ENCODE measurements around the gene GRIK3. TPM values are rescaled to one million over a fixed set of nuclear protein-coding genes. Genes with fewer than 3 reads are reported as not detected.
A peak's percentile ranks its signal among the peaks of the same experiment; 100 is the strongest.

The GRIK3 gene
- polyA plus RNA-seq, 6 donors from 2014 or later = 0.16 TPM; not detected in 5

DNA sequence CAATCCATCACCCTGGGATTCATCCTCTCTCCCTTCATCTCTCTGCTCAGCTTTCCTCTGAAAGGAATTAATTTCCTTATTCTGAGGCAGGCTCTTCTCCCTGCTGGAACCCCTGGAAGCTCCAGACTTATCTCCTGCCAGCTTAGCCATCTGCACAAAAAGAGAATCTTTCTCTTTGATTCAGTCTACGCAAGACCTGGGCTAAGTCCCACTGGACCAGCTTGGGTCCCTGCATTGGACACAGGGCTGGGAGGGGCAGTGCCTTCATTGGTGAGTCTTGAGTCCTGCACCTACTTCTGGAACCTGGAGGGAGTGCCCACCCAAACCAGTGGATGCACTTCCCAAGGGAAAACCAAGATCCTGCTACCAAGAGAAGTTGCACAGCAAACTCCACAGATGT is 279.9 kb downstream of the GRIK3 start:
- peaks cover 9 to 51% (median 44%) of the 10 kb centered on the region in 3 donors for H3K27me3 Mint-ChIP-seq
- DNase-seq = no peak
- ATAC-seq (ENCODE audit: low read depth in 2 of 2) = no peak

DNA sequence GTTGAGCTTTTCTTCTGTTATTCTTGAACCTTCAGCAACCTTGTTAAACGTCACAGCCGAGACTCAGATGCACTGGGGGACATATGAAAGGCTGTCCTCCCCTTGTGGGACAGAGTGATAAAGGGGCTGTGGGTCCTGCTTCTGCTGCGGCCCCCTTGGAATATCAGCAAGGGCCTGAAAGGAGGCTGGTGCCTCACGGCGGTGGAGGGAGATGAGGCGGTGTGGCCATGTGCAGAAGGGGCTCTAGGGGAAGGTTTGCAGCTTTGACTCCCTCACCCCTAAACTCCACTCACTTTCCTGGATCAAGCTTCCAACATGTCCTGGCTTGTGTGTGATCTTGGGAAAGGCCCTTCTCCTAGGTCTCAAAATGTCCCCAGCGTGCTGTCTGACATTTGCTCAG is 280.9 kb downstream of the GRIK3 start:
- no peak overlapping the region for H3K27ac Mint-ChIP-seq
- ATAC-seq (ENCODE audit: low read depth in 2 of 2) (no peak), DNase-seq (no peak)
- no peak overlapping the region for H3K4me3 Mint-ChIP-seq
- H3K27me3 Mint-ChIP-seq = peaks cover 15 to 58% (median 51%) of the 10 kb centered on the region in 3 donors
- no peaks in the 10 kb centered on the region for H3K36me3 Mint-ChIP-seq
- H3K9me3 Mint-ChIP-seq = no peaks in the 10 kb centered on the region
- H3K4me1 Mint-ChIP-seq = no peaks in the 10 kb centered on the region

More for the DNA sequence above, 279.9 kb downstream of the GRIK3 start:
- H3K36me3 Mint-ChIP-seq = no peaks in the 10 kb centered on the region
- peaks cover 0 to 3% (median 0%) of the 10 kb centered on the region in 7 donors for H3K9me3 Mint-ChIP-seq
- H3K27ac Mint-ChIP-seq = no peak overlapping the region
- no peaks in the 10 kb centered on the region for H3K4me1 Mint-ChIP-seq
- H3K4me3 Mint-ChIP-seq = no peak overlapping the region

DNA sequence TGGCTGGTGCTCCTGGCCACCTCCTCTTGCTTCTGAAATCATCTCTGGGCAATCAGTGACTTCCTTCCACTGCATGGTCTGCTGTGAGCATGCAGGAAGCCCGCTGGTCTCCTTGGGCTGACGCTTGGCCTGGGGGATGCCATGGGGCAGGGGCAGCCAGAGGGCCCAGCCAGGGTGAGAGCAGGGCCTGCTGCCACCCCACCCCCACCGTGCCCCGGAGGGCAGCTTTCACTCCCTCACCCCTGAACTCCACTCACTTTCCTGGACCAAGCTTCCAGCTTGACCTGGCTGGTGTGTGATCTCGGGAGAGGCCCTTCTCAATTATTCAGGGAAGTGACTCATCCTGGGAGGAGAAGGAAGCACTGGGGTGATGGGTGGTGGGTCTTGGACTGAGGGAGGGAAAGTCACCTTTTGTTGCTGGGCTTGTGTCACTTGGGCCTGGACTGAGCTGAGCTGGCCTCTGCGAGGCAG is 281.4 kb downstream of the GRIK3 start:
- Mint-ChIP-seq H3K27me3 (peaks cover 17 to 62% (median 53%) of the 10 kb centered on the region in 3 donors), H3K36me3 (no peaks in the 10 kb centered on the region), H3K4me1 (no peaks in the 10 kb centered on the region), H3K27ac (no peak overlapping the region), H3K9me3 (no peaks in the 10 kb centered on the region), H3K4me3 (no peak overlapping the region)
- no peak for DNase-seq
- no peak for ATAC-seq (ENCODE audit: low read depth in 2 of 2)

DNA sequence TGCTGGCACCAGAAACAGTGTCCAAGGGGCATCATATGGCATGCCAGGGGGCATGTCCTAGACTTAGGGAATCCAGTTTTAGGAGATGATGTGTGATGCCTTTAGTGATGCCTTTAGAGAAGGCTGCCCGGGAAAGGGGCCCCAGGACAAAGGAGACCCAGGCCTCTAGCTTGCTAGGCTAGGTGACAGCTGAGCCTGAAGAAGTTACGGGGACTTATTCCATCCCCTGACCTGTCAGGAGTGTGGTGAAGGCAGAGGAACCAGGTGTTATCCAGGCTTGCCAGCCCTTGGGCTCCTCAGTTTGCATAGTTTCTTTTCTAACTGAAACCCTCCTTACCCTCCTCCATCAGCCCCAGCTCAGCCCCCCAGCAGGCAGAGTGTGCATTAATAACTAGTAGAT is 281.9 kb downstream of the GRIK3 start:
- H3K4me3 Mint-ChIP-seq = no peak overlapping the region
- H3K36me3 Mint-ChIP-seq = no peaks in the 10 kb centered on the region
- no peaks in the 10 kb centered on the region for H3K9me3 Mint-ChIP-seq
- H3K4me1 Mint-ChIP-seq = no peaks in the 10 kb centered on the region
- ATAC-seq (ENCODE audit: low read depth in 2 of 2) = no peak
- peaks cover 22 to 67% (median 53%) of the 10 kb centered on the region in 3 donors for H3K27me3 Mint-ChIP-seq
- no peak for DNase-seq
- H3K27ac Mint-ChIP-seq = no peak overlapping the region

DNA sequence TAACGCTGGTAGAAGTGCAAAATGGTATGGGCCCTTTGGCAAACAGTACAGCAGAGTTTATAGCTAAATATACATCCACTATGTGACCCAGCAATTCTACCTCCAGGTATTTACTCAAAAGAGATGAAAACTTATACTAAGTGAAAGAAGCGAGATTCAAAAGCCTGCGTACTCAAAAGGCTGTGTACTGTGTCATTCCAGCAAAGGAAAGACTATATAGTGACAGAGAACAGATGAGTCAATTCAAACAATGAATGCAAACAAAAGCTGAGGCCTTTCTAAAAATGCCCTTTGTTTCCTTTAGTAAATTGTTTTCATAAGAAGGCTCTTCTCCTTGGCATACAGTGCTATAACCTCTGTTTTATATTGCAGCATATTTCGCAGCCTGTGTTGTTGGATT is 282.8 kb downstream of the GRIK3 start:
- DNase-seq = no peak
- Mint-ChIP-seq H3K9me3 (no peaks in the 10 kb centered on the region), H3K4me3 (peak overlapping the region in 1 of 8 donors; percentile 12), H3K27ac (no peak overlapping the region), H3K27me3 (peaks cover 22 to 63% (median 45%) of the 10 kb centered on the region in 3 donors), H3K36me3 (no peaks in the 10 kb centered on the region), H3K4me1 (no peaks in the 10 kb centered on the region)
- ATAC-seq (ENCODE audit: low read depth in 2 of 2) = no peak

DNA sequence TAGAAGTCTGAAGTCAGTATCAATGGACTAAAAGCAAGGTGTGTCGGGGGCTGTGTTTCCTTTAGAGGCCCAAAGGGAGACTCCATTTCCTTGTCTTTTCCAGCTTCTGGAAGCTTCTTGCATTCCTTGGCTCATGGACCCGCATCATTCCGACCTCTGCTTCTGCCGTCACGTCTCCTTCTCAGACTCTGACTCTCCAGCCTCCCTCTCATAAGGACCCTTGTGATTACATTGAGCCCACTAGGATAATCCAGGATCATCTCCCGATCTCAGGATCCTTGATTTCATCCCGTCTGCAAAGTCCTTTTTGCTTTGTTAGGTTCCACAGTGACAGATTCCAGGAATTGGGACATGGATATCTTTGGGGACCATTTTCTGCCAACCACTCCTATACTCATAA is 285.8 kb downstream of the GRIK3 start:
- H3K36me3 Mint-ChIP-seq = no peaks in the 10 kb centered on the region
- H3K27ac Mint-ChIP-seq = no peak overlapping the region
- DNase-seq (no peak), ATAC-seq (ENCODE audit: low read depth in 2 of 2) (no peak)
- peaks cover 0 to 2% (median 0%) of the 10 kb centered on the region in 7 donors for H3K9me3 Mint-ChIP-seq
- peaks cover 17 to 40% (median 26%) of the 10 kb centered on the region in 3 donors for H3K27me3 Mint-ChIP-seq
- H3K4me3 Mint-ChIP-seq = no peak overlapping the region
- no peaks in the 10 kb centered on the region for H3K4me1 Mint-ChIP-seq

Data from naive B cell (primary cell).